AG04450 (cell line): ENCODE data around the gene PTCHD1. TPM values are rescaled to one million over a fixed set of nuclear protein-coding genes. Genes with fewer than 3 reads are reported as not detected.

ENCODE experiments used
- CTCF ChIA-PET: fragments of 300-600, 350-600 bp; formaldehyde crosslinking; extraction: SDS; loops from one replicate; lab custom pipeline; 2022; ENCODE audit warnings: antibody characterized with exemption, inconsistent platforms; lab: Charles Lee
- POLR2A ChIA-PET: fragments of 350-600 bp; formaldehyde crosslinking; extraction: SDS; loops from one replicate; lab custom pipeline; 2021; ENCODE audit warnings: antibody characterized with exemption, inconsistent platforms; lab: Yijun Ruan, JAX
- DNase-seq: peaks from one replicate; pipeline ENCODE4 v3.0.0-alpha.2; 2011; ENCODE audit warnings: low read depth, low spot score
- H3K27ac ChIP-seq: one replicate; pipeline ENCODE4 v1.5.1; 2012; ENCODE audit warnings: low read depth, low read length, control low read depth
- H3K27me3 ChIP-seq: one replicate; pipeline ENCODE4 v1.6.0; 2012; ENCODE audit warnings: low read length; ENCODE audit not compliant: control insufficient read depth, insufficient read depth
- H3K4me3 ChIP-seq: 2 replicates; pipeline ENCODE4 v1.5.1; 2011; ENCODE audit warnings: mild to moderate bottlenecking, low read depth, low read length, control low read depth
- H3K9me3 ChIP-seq: 2 replicates; pipeline ENCODE4 v1.5.1; 2012; ENCODE audit warnings: low read length; ENCODE audit not compliant: control insufficient read depth, insufficient read depth
- polyA plus RNA-seq: library from polyadenylated mRNA; depleted of rRNA; stranded (reverse); fragments of >200 nt; gene quantifications from 2 replicates; pipeline ENCODE4 v1.2.3, GENCODE V29; 2011
- TF ChIP-seq, protein P1 (sequence below): IDR thresholded peaks from 2 replicates; pipeline ENCODE4 v1.5.1; 2011; ENCODE audit warnings: low read depth, low read length, control low read depth, inconsistent platforms

The PTCHD1 gene
- polyA plus RNA-seq, 1 experiment, result not detected

DNA sequence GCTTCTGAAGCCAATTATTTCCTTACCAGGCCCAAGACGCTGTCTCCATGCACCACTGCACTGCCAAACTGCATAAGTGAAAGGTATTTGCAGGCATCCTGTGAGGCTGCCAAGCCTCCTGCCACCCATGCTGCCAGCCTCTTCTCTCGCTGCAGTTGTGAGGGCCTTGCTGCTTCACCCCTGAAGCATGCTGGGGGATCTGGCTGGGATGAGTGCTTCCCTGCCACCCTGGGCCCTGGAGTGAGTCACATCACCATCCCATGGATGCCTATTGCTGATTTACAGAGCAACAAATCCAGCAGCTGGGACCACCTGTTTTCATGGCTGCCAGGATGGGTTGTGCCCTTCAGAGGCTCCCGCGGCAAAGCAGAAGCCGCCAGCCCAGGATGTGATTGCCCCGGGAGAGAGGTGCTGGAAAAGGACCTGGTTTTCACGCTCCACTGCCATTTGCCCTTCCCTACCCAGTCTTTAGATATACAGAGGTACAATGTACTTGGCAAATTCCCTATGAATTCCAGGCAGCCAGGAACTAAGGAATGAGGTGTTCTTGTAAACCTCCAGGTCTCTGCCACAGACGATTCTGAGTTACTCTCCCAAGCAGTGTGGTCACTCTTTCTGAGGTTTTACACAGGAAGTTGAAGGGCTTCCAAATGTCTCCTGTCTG lies 41.5 kb upstream of the PTCHD1 start:
- no peak for DNase-seq
- TF ChIP-seq, protein P1, sequence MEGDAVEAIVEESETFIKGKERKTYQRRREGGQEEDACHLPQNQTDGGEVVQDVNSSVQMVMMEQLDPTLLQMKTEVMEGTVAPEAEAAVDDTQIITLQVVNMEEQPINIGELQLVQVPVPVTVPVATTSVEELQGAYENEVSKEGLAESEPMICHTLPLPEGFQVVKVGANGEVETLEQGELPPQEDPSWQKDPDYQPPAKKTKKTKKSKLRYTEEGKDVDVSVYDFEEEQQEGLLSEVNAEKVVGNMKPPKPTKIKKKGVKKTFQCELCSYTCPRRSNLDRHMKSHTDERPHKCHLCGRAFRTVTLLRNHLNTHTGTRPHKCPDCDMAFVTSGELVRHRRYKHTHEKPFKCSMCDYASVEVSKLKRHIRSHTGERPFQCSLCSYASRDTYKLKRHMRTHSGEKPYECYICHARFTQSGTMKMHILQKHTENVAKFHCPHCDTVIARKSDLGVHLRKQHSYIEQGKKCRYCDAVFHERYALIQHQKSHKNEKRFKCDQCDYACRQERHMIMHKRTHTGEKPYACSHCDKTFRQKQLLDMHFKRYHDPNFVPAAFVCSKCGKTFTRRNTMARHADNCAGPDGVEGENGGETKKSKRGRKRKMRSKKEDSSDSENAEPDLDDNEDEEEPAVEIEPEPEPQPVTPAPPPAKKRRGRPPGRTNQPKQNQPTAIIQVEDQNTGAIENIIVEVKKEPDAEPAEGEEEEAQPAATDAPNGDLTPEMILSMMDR, result no peak
- H3K9me3 ChIP-seq, result no peaks in the 10 kb centered on the region
- no peak overlapping the region for H3K27ac ChIP-seq
- POLR2A ChIA-PET, result no interaction called here
- H3K27me3 ChIP-seq, result no peaks in the 10 kb centered on the region
- no peak overlapping the region for H3K4me3 ChIP-seq
- CTCF ChIA-PET, result no interaction called here

DNA sequence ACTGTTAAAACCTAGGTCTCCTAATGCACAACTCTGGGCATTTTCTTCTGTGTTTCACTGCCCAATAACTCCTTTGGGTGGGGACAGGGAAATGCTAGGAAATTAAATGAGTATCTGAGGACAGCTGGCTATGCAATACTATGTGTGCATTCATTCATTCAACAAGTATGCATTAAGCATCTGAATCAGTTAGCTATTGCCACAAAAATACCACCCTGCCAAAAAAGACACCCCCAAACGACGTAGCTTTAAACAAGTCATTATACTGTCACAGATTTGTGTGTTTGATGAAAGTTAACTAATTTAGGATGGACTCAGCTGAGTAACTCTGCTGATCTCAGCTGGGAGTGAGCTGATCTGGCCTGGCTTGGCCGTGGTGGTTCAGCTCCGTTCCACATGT lies 29.8 kb upstream of the PTCHD1 start:
- POLR2A ChIA-PET, result no interaction called here
- TF ChIP-seq, protein P1, result no peak

DNA sequence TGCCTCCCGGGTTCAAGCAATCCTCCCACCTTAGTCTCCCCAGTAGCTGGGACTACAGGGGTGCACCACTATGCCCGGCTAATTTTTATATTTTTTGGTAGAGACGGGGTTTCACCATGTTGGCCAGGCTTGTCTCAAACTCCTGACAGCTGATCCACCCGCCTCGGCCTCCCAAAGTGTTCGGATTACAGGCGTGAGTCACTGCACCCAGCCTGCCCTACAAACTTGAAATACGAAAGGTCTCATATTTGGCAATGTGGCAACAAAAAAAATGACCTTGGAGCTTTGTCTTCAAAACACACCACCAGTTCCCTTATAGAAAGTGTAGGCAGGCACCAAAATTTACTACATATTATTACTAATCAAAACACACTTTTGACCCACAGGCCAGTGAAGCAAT lies 22.9 kb upstream of the PTCHD1 start:
- TF ChIP-seq, protein P1, result no peak
- no peaks in the 10 kb centered on the region for H3K27me3 ChIP-seq
- no peak overlapping the region for H3K27ac ChIP-seq
- H3K4me3 ChIP-seq, result no peak overlapping the region
- POLR2A ChIA-PET, result no interaction called here
- no peaks in the 10 kb centered on the region for H3K9me3 ChIP-seq
- CTCF ChIA-PET, result no interaction called here
- DNase-seq, result no peak

More for the DNA sequence above, 29.8 kb upstream of the PTCHD1 start:
- Histone ChIP-seq H3K4me3 (no peak overlapping the region), H3K27ac (no peak overlapping the region), H3K9me3 (no peaks in the 10 kb centered on the region), H3K27me3 (no peaks in the 10 kb centered on the region)
- CTCF ChIA-PET, result no interaction called here
- DNase-seq, result no peak

DNA sequence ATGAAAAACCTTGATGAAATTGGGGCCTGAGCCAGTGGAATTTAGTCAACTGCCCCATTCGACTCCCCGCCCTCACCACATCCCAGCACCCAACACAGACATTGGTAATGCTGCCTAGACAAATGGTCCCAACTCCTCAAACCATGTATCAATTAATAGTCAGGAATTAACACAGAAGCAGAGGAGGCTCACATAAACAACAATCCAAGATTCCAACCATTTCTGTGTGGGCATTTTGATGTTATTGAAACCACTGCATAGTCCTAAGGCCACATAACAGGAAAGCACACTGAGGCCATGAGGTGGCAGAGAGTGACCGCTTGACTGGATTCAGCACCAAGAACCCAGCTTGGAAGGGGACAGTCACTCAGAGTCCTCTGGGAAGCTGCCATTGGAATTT lies 22.5 kb upstream of the PTCHD1 start:
- ChIA-PET POLR2A (no interaction called here), CTCF (no interaction called here)
- Histone ChIP-seq H3K27me3 (no peaks in the 10 kb centered on the region), H3K4me3 (no peak overlapping the region), H3K27ac (no peak overlapping the region), H3K9me3 (no peaks in the 10 kb centered on the region)
- DNase-seq, result no peak
- TF ChIP-seq, protein P1, result no peak

DNA sequence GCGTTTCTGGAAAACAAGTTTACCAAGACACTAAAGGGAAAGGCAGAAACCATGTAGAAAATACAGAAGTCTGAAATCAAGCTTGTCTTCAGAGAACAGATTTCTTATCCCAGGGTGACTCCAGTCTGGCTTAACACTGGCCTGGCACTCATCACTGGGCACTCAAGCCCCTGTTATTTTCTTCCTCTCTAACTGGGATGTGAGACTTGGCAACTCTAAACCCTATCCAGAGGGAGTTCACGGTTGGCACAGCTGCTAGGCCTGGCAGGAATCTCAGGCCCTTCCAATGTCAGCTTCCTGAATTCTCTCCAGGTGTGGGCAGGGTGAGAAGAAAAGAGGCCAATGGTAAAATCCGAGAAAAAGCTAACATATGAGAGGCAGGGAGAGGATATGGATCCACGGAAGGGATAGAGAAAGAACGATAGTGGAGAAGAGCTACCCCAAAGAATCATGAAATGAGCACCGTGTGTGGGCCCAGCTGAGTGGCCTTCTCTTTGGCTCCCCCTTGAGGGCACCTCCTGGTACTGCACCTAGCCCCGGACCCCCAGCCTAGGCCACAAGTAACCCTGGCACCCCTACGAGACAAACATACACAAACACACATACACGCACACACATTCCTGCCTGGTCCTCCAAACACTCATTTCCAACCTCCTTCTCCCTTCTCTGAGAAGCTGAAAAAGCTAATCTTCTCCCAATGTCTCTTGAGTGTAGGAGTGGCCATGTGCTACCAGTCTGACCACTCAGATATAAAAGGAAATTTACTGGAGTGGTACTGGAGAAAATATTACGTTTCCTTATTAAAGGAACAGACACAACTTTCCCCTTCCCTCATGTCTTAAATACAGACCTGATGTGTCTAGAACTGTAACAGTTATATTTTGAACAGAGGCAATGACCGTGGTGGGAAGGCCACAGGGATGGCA lies 16.6 kb upstream of the PTCHD1 start:
- DNase-seq, result no peak
- H3K27ac ChIP-seq, result no peak overlapping the region
- TF ChIP-seq, protein P1, result peak; percentile 73
- CTCF ChIA-PET, result interaction anchor here (0.5 to 1.4 kb wide), 9 partner anchors 14 to 1333 kb away, joined by 3 to 10 read pairs (median 4); no protein-coding TSS in a partner anchor
- H3K4me3 ChIP-seq, result no peak overlapping the region
- POLR2A ChIA-PET, result no interaction called here
- H3K27me3 ChIP-seq, result no peaks in the 10 kb centered on the region
- no peaks in the 10 kb centered on the region for H3K9me3 ChIP-seq
